GM13977 (cell line): Measurements from ENCODE around the gene PKP1.

Experiments used
- DNase-seq: peaks from one replicate; pipeline ENCODE4 v3.0.0; 2012; ENCODE audit warnings: low spot score
- CTCF ChIP-seq: IDR thresholded peaks from 2 replicates; pipeline ENCODE4 v1.5.1; 2012; ENCODE audit warnings: mild to moderate bottlenecking, control low read depth; ENCODE audit not compliant: insufficient read depth; ENCODE audit errors: extremely low read depth, missing control alignments
- in situ Hi-C: fragments of 300-500 bp; cut with MboI; formaldehyde crosslinking; loops from one replicate; pipeline ENCODE4 v1.12.0; 2022; ENCODE audit warnings: low sequenced_read_pairs, low pct_unique_long_range_greater_than_20kb, mixed read lengths, inconsistent platforms; ENCODE audit not compliant: unreplicated experiment

Gene PKP1

DNA sequence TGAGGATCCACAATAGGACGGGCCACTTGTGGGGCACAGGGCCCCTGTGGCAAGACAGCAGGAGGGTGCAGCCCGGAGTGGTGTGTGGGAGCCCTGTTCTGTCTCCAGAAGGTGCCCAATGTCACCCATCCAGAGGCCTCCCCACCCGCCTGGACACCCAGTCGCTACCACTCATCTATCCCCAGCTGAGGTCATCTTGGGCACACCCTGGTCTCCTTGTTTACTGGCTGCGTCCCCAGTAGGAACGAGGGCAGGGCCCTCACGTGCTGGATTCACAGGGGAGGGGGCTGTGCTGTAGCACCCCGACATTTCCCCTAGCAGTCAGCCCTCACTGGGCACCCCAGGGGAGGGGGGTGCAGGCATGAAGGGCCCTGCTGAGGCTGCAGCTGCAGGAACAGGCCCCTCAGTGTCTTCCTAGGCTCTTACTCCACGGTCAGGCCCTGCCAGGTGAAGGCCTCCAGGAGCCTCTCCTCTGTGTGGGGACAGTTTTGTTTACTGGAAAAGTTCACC, 96.5 kb downstream of the PKP1 start:
- no peak for TF ChIP-seq CTCF
- in situ Hi-C loops, result no loop called here
- DNase-seq, result no peak

GRCh38 chr1:201381130-201381529, 97.8 kb downstream of the PKP1 start:
- in situ Hi-C loops, result no loop called here

More at GRCh38 chr1:201381130-201381529, 97.8 kb downstream of the PKP1 start:
- no peak for TF ChIP-seq CTCF
- DNase-seq, result no peak
